Stimulated activated CD4-positive, alpha-beta T cell treated with anti-CD3 and anti-CD28 coated beads, Interleukin-15, amount 100 ng/mL, for 24 hours (primary cell): Measurements from ENCODE around the gene ARL8A.
"Not testable (repeated sequence)": the region's sequence is repeated elsewhere in the genome, so short reads cannot be mapped to it uniquely, and the experiment has no call there.

ENCODE experiments used
- DNase-seq: peaks from one replicate; pipeline ENCODE4 v3.0.0-alpha.2; 2020

ARL8A gene

GRCh38 chr1:202156590-202156989 lies 12.1 kb upstream of the ARL8A start:
- DNase-seq: no peak

GRCh38 chr1:202155478-202156021 lies 11.0 kb upstream of the ARL8A start:
- DNase-seq: no peak

DNA sequence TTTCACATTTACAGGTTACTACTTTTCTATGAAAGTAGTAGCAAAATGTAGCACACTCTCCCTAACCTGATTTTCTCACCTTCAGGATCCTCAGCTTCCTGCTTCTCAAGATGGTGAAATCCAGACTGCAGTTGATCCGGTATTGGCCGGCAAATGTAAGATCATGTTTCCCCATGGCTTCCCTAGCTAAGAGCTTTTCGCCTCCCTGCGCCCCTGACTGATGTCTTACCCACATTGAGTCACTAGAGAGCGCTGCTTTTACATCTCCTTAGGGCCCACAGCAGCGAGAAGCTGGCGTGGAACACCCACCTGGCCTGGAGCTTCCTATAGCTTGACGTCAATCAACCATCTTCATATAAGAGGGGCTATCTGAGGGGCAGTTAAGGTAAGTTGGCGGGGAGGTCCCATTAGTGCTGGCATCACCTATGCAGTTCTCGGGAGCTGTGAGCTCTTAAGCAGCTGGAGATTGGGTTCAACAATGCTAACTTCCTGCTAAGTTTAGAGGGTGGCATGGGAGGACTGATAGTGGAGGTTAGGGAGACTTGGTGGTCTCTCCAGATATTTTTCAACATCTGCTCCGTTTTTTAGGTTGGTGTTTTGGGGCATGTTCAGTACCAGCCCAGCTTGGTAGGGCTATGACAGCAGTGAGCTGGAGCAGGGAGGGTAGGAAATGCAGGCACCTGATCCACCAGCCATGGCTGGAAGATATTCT lies 10.4 kb upstream of the ARL8A start:
- DNase-seq: peak; percentile 53

GRCh38 chr1:202154148-202154765 lies 9.7 kb upstream of the ARL8A start:
- no peak for DNase-seq

- DNase-seq: no peak
Observed at GRCh38 chr1:202153284-202153683, 8.7 kb upstream of the ARL8A start.

DNA sequence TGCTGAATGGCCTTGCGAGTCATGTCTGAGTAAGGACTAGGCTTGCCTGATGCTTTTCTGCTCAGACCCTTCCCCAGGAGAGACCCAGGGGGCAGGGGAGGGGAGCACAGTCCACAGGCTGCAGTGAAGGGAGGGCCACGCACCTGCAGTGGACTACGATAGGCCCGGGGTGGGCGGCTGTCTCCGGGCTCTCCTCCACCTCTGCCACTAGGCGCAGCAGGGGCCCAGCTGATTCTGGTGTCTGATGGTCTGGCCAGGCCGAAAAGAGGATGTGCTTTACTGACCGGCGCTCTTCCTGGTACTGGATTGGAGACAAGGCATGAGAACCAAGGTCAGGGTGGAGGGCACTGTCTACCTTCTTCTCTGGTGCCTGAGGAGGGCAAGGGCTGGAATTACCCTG lies 7.9 kb upstream of the ARL8A start:
- no peak for DNase-seq

GRCh38 chr1:202151045-202151444 lies 6.5 kb upstream of the ARL8A start:
- DNase-seq: no peak

GRCh38 chr1:202150602-202151001 lies 6.1 kb upstream of the ARL8A start:
- DNase-seq: no peak

DNA sequence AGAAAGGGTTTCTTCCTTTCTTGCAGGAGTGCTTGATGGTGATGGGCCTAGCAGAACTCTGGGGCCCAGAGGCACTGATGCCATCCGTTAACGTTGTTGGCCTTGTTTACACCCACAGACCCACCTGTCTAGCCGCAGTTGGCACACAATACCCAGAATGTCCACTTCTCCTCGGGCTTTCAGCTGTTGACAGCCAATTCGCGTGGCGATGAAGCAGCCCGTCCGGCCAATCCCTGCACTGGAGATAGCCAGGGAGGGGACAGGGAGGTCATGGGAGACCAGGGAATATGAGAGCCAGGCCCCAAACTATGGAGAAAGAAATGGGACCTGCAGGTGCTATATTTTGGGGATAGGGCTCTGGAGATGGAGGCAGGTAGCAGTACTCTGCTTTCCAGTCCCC lies 5.7 kb upstream of the ARL8A start:
- DNase-seq: no peak

DNA sequence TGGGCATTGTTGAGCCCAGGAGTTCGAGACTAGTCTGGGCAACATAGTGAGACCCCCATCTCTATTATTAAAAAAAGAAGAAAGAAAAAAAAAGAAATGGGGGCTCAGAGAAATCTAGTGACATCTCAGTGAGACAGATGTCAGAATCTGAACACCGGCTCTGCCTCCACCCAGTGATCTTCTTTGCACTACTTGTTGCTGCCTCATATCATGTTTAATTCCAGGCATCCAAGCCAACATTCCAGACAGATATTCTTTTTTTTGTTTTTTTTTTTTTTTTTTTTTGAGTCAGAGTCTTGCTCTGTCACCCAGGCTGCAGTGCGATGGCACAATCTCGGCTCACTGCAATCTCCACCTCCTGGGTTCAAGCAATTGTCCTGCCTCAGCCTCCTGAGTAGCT lies 5.0 kb upstream of the ARL8A start:
- no peak for DNase-seq

- DNase-seq: no peak
Observed at GRCh38 chr1:202148391-202148790, 3.9 kb upstream of the ARL8A start.

- DNase-seq: no peak
Observed at GRCh38 chr1:202146993-202147392, 2.5 kb upstream of the ARL8A start.

- DNase-seq: no peak
Observed at GRCh38 chr1:202146279-202146678, 1.7 kb upstream of the ARL8A start.

GRCh38 chr1:202145744-202146140 lies 1.2 kb upstream of the ARL8A start:
- not testable (repeated sequence) for DNase-seq

DNA sequence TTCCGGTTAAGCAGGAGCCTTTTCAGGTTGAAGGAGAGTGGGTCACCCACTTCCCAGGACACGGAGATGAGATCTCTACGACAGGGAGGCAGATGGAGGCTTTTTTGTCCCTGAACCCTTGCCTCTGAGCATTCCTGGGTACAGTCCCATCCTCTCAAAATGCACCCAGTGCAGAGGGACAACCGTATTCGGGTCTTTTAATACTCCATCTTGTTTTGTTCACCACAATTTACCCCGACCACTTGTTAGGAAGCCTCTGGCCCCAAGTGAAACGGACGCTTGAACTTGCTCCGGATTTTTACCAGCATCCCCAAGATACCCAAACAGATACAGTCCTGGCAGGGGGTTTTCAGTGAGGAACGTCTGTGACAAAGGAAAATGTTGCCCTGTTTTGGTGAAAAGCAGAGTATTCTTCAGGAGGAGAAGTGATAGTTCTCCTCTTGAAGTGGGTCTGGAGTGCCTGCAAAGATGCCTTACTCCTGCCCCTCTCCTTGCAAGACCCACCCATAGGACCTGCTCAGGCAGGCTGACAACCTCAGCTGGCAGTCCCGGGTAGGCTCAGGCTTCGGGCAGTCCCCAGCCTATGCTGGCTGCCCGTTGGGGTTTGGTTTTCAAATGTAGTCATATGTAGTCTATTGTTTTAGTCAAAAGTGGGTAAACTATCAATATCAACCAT lies 669 bp upstream of the ARL8A start:
- DNase-seq: peak; percentile 64

DNA sequence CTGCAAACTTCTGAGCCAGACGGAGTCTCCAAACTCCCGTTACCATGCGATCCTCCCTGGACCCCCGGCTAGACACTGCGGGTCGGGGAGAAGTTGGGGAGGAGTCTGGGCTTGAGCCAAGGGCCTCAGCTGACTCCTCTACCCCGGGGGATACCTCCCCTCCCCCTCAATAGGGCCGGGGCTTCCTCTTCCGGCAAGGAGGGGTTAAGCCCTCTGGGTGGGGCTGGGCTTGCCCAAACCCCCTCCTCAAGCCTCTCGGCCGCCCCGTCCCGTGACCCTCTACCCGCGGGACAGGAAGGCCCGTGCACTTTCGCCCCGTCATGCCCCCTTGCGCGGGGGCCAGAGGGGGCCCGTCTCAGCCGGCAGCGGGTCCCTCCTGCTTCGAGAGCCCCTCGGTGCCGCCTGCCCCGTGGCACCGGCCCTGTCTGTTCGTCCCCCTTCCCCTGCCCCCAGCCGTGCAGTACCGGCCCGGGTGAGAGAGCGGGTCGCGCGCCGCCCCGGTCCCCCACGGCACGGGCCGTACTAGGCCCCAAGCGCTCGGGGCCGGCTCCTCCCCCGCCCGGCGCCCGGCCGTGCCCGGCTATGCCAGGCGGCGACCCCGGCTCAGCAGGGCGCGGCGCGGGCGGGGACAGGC lies 652 bp downstream of the ARL8A start:
- DNase-seq: peak; percentile 49

DNA sequence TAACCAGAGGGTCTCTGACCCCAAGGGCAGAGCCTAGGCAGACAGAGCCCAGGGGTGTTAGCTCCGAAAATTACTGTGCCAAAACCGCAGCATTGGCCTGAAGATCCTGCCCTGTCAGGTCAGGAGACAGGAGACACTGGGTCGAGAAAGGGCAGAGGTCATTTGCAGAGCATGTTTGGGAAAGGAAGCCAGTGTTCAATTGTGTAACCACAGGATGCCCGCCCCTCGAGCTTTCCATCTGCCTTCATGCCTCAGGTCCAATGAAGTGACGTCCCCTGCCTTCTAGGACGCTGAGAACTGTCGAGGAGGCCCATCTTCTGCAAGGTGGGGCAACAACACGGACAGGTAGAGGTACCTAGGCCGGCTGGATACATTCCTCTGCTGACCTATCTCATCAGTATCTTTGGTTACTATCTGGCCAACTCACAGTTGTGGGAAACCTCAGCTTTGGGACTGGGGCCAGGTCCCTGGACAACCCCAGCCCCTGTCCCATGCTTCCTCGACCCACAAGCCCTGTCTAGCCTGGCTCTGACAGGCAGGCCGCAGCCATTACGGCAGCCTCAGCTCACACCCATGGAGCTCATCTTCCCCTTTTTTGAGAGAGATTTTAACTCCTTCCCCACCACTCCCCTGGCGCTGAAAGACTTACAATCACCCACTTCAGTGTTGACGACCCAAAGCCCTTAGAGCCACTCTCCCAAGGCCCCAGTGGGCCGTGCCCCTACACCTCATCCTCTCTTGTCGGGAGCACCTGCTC lies 1.3 kb downstream of the ARL8A start:
- no peak for DNase-seq

DNA sequence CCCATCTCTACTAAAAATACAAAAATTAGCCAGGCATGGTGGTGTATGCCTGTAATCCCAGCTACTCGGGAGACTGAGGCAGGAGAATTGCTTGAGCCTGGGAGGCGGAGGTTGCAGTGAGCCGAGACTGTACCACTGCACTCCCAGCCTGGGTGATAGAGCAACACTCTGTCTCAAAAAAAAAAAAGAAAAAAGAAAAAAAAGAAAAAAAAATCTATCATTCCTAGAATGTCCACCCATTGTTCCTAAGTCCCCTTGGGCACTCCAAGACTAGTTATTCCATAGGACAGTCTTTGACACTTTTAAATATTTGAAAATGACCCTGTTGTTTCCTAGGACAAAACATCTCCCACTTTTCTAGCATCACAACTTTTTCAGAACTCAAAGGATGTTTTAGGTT lies 3.1 kb downstream of the ARL8A start:
- not testable (repeated sequence) for DNase-seq

DNA sequence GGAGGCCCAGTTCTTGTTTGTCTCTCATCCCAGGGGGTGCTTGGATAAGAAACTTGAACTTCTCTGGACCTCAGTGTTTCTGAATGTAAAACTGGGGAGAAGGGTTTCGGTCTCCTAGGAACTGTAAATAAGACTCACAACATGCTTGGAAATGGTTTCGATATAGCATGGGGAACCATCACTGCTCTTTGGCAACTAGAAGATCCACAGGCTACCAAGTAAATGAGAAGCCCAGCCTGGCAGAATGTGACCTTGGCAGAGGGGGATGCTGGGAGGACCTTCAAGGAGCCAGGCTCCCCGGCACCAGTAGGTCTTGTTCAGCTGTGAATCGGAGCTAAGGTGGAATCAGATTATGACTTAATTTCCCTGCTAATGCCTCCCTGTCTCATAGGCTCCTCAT lies 3.7 kb downstream of the ARL8A start:
- no peak for DNase-seq

GRCh38 chr1:202135221-202135721 lies 9.3 kb downstream of the ARL8A start:
- peak; percentile 57 for DNase-seq

- DNase-seq: no peak
Observed at GRCh38 chr1:202134645-202135172, 9.8 kb downstream of the ARL8A start.

DNA sequence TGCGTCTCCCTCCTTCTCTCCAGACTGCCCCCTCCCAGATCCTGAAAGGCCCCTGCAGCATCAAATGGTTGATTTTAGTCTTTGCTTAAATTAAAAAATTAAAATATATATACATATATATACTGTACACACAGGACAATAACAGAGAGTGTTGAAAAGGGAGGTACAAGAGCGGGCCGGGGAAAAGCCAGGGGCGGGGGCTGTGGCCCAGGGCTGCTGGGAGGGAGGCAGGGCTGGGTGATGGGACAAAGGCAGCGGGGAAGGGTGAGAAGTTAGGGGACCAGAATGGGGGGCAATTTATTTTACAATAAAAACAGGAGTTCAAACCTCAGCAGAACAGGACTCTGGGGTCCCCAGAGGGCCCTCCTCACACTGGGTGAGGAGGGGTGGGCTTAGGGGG lies 10.5 kb downstream of the ARL8A start:
- no peak for DNase-seq
